GM10266 (cell line): Measurements from ENCODE around the gene RAB11FIP3.

Source experiments
- DNase-seq: peaks from one replicate; pipeline ENCODE4 v3.0.0; 2012; ENCODE audit errors: extremely low spot score
- TF ChIP-seq, protein P1 (sequence below): IDR thresholded peaks from 2 replicates; pipeline ENCODE4 v1.5.1; 2012; ENCODE audit warnings: mild to moderate bottlenecking, low read depth; ENCODE audit not compliant: control insufficient read depth, insufficient read depth; ENCODE audit errors: missing control alignments

The RAB11FIP3 gene

DNA sequence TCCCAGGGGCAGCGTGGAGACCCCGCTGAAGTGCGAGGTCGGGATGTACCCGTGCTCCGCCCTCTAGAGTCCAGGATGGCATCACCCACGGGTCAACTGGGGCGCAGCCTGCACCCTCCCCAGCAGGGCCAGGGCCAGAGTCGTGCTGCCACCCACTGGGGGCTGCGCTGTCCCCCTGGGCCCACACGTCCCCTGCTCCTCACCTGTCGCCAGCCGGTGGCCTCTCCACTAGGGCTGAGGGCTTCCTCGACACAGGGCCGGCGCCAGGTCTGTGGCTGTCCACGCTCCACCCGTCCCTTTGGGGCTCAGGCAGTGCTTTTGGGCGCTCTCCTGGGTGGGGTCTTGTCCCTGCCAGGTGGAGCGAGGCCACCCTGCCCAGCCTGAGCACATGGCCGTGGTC, 123.1 kb downstream of the RAB11FIP3 start:
- DNase-seq: no peak
- TF ChIP-seq, protein P1, sequence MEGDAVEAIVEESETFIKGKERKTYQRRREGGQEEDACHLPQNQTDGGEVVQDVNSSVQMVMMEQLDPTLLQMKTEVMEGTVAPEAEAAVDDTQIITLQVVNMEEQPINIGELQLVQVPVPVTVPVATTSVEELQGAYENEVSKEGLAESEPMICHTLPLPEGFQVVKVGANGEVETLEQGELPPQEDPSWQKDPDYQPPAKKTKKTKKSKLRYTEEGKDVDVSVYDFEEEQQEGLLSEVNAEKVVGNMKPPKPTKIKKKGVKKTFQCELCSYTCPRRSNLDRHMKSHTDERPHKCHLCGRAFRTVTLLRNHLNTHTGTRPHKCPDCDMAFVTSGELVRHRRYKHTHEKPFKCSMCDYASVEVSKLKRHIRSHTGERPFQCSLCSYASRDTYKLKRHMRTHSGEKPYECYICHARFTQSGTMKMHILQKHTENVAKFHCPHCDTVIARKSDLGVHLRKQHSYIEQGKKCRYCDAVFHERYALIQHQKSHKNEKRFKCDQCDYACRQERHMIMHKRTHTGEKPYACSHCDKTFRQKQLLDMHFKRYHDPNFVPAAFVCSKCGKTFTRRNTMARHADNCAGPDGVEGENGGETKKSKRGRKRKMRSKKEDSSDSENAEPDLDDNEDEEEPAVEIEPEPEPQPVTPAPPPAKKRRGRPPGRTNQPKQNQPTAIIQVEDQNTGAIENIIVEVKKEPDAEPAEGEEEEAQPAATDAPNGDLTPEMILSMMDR: no peak

DNA sequence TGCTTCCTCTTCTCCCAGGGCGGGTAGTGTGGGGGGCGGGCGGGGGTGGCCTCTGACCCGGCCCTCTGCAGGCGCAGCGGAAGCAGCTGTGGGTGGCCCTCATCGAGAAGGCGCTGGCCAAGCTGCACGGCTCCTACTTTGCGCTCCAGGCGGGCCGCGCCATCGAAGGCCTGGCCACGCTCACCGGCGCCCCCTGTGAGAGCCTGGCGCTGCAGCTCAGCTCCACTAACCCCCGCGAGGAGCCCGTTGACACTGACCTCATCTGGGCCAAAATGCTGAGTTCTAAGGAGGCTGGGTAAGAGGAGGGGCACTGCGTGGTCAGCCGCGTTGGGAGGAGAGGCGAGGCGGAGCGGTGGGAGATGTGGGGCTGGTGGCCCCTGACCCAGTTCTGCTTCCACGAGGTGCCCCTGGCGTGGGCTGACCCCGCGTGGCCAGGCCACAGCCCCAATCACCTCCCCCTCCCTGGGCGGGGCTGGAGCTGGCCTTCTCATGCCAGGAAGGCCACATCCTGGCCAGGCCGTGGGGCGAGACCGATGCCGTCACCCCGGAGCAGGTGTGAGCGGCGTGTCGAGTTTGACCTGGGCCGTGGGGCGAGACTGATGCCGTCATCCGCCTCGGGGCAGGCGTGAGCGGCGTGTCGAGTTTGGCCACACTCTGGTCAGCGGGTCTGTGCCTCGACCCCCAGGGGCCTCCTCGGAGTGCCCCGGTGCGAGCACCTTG, 124.3 kb downstream of the RAB11FIP3 start:
- DNase-seq: no peak
- TF ChIP-seq, protein P1: no peak

DNA sequence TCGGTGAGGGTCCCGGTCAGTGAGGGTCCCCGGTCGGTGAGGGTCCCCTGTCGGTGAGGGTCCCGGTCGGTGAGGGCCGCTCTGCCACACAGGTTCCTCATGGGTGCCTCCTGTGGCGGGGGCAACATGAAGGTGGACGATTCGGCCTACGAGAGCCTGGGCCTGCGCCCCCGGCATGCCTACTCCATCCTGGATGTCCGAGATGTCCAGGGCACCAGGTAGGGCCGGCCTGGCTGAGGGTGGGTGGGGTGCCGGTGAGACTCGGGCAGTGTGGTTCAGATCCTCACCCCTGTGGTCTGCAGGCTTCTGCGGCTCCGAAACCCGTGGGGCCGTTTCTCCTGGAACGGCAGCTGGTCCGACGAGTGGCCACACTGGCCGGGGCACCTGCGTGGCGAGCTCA, 125.8 kb downstream of the RAB11FIP3 start:
- DNase-seq: no peak
- TF ChIP-seq, protein P1: no peak

DNA sequence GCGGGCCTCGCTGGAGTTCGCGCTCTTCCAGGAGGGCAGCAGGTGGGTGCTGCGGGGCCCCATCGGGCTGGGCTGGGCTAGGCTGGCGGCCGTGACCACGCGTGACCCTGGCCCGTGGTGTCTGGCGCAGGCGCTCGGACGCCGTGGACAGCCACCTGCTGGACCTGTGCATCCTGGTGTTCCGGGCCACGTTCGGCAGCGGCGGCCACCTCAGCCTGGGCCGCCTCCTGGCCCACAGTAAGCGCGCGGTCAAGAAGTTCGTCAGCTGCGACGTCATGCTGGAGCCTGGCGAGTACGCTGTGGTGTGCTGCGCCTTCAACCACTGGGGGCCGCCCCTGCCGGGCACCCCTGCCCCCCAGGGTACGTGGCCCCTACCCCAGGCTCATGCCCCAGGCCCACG, 126.7 kb downstream of the RAB11FIP3 start:
- TF ChIP-seq, protein P1: no peak
- no peak for DNase-seq

DNA sequence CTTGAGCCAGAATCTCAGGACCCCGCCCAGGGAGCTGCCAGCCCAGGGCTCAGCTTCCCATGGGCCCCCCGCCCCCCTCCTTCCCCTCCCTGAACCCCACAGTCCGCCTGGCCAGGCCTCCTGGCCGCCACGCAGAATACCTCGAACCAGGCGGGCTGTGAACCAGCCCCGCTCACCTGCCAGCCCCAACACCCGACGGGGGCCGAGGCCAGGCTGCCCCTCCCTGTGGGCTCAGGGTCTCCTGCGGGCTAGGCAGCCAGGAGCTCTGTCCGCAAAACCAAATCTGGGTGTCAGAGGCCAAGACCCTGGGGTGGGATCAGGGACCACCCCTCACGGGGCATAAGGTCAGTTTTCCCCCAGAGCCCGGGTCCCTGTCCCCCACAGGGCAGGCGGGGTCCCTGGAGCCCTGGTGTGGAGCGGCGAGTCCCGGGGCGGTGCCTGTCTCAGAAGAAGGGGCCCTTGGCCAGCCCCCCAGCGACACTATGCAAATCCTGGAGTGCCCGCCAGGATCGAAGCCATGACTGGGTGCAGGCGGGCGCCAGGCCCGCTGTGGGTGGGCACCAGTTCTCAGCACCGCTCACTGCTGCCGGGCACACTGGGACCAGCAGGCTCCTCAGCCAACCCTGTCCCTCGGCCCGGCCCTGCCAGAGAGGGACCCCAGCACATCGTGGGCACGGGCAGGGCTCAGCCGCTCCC, 128.3 kb downstream of the RAB11FIP3 start:
- DNase-seq: no peak
- TF ChIP-seq, protein P1: no peak

DNA sequence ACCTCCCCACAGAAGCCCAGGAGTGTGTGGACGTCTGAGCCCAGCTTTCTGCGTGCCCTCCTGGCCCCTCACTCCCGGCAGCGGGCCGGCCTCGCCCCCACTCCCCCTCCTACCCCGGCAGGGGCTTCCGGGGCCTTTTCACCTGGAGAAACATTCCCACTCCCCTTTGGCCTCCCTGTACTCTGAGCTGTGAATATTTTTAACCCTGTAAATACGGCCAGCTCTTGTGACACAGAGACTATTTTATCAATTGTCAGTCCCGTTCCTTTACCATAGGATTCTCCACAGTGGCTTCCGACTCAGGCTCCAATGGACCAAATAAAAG, 128.8 kb downstream of the RAB11FIP3 start:
- TF ChIP-seq, protein P1: no peak
- no peak for DNase-seq

DNA sequence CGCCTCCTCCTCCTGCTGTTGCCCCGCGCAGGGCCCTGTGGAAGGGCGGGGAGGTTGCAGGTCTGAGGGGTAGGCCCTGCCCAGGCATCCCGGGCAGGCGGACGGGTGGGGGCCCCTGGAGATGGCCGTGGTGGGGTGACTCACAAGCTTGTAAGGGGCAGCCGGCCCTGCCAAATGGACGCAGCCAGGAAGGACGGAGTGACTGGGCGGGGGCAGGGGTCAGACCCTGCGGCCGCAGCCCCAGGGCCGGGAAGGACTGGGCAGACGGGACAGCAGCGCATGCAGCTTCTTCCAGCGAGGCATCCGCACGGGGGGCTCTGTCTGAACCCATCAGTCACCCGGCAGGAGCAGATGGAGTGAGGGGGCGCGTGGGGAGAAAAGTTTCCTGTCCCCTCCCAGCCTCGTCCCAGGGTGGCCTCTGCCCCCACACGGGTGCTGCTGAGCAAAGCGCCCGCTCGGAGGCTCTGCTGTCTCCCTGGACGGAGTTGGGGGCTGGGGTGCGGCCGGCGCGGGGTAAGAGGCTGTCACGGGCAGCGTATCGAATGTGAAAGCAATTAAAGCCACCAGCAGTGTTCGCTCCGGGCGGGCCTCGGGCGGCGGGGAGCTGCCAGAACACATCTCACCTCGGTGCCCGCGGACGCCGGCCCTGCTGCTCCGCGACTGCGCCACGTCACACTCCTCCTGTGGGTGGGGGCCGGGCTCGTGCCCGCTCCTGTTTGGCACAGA, 129.4 kb downstream of the RAB11FIP3 start:
- DNase-seq: no peak
- TF ChIP-seq, protein P1: no peak
